D721Med (cell line): ENCODE measurements around the gene CYB5D1.

Experiments used
- DNase-seq: peaks from one replicate; pipeline ENCODE4 v3.0.0; 2011; ENCODE audit warnings: low spot score; ENCODE audit not compliant: insufficient read length
- FAIRE-seq: peaks from 2 replicates; lab custom pipeline; 2011; peaks lifted over from hg19 to GRCh38; lab: Jason Lieb, UNC
- CTCF ChIP-seq: IDR thresholded peaks from 2 replicates; pipeline ENCODE4 v1.5.1; 2012; ENCODE audit warnings: mild to moderate bottlenecking, control low read depth; ENCODE audit not compliant: insufficient read depth; ENCODE audit errors: missing control alignments

The CYB5D1 gene

GRCh38 chr17:7838090-7839075 lies 19.4 kb upstream of the CYB5D1 start:
- FAIRE-seq (no peak), DNase-seq (no peak)
- no peak for TF ChIP-seq CTCF

- no peak for FAIRE-seq
- TF ChIP-seq CTCF: no peak
- DNase-seq: no peak
These were observed 18.5 kb upstream of the CYB5D1 start for GRCh38 chr17:7839190-7839875.

GRCh38 chr17:7839876-7840261 lies 17.9 kb upstream of the CYB5D1 start:
- FAIRE-seq: no peak
- TF ChIP-seq CTCF: no peak
- DNase-seq: no peak

GRCh38 chr17:7840441-7840840 lies 17.4 kb upstream of the CYB5D1 start:
- DNase-seq (no peak), FAIRE-seq (no peak)
- no peak for TF ChIP-seq CTCF

GRCh38 chr17:7840875-7841274 lies 16.9 kb upstream of the CYB5D1 start:
- no peak for TF ChIP-seq CTCF
- FAIRE-seq: no peak
- DNase-seq: no peak

GRCh38 chr17:7841396-7841914 lies 16.3 kb upstream of the CYB5D1 start:
- no peak for TF ChIP-seq CTCF
- DNase-seq (no peak), FAIRE-seq (no peak)
